Breast epithelium (tissue), 4 donors: Measurements from ENCODE around the gene EBF3. TPM values are rescaled to one million over a fixed set of nuclear protein-coding genes. Genes with fewer than 3 reads are reported as not detected.

ENCODE experiments used
- DNase-seq, 2 donors: peaks; one replicate each; pipeline ENCODE4 v3.0.0-alpha.2; 2019; ENCODE audit warnings: low spot score in 2 of 2
- H3K27ac ChIP-seq, 2 donors: fragments of 200-600 bp; sonication (generic) in 1 of 2; one replicate each; pipeline ENCODE4 v1.5.1; 2016 to 2019; ENCODE audit warnings: mild to moderate bottlenecking in 1 of 2
- H3K27me3 ChIP-seq, 2 donors: fragments of 200-600 bp; sonication (generic) in 1 of 2; one replicate each; pipeline versions ENCODE4 v1.5.1 to v1.6.0; 2017 to 2019; ENCODE audit warnings: control low read depth in 1 of 2, mild to moderate bottlenecking in 1 of 2
- H3K36me3 ChIP-seq: fragments of 200-600 bp; one replicate; pipeline ENCODE4 v1.5.1; 2019
- H3K4me1 ChIP-seq, 2 donors: fragments of 200-600 bp; sonication (generic); one replicate each; pipeline ENCODE4 v1.5.1; 2016 to 2019; ENCODE audit warnings: control low read depth in 1 of 2
- H3K4me3 ChIP-seq, 3 donors: fragments of 200-600 bp; sonication (generic); 1 replicate in 2 of 3; 2 replicates in 1 of 3; pipeline ENCODE4 v1.5.1; 2016 to 2019; ENCODE audit warnings: mild to moderate bottlenecking in 3 of 3, moderate library complexity in 2 of 3
- H3K9me3 ChIP-seq, 2 donors: fragments of 200-600 bp; sonication (generic) in 1 of 2; one replicate each; pipeline ENCODE4 v1.5.1; 2016 to 2019; ENCODE audit warnings: control low read depth in 1 of 2
- POLR2A ChIP-seq: fragments of 450-650 bp; IDR thresholded peaks from one replicate; pipeline ENCODE4 v1.6.1; 2016; ENCODE audit warnings: antibody characterized with exemption, mild to moderate bottlenecking, moderate library complexity
- POLR2AphosphoS5 ChIP-seq, 3 donors: sonication (generic); formaldehyde crosslinking; IDR thresholded peaks; one replicate each; pipeline ENCODE4 v1.6.1; 2017; ENCODE audit warnings: antibody characterized with exemption in 3 of 3
- intact Hi-C: fragments of 100-400 bp; cut with DNase I; formaldehyde crosslinking; loops from one replicate; pipeline ENCODE4 v1.15.1; 2023; ENCODE audit warnings: low total_unique reads
- total RNA-seq, 3 donors: library from RNA; depleted of rRNA; stranded (reverse); fragments of >200 nt; gene quantifications; one replicate each; pipeline ENCODE4 v1.1.0, GENCODE V29; 2016
- TF ChIP-seq, protein P1 (sequence below), 3 donors: fragments of 450-650 bp; IDR thresholded peaks; one replicate each; pipeline ENCODE4 v1.5.1; 2016 to 2017; ENCODE audit warnings: antibody characterized with exemption in 3 of 3, mild to moderate bottlenecking in 3 of 3, moderate library complexity in 3 of 3

Gene EBF3
- total RNA-seq, 3 donors from 2014 or later, result 4.2 to 28.0 (median 6.6) TPM

DNA sequence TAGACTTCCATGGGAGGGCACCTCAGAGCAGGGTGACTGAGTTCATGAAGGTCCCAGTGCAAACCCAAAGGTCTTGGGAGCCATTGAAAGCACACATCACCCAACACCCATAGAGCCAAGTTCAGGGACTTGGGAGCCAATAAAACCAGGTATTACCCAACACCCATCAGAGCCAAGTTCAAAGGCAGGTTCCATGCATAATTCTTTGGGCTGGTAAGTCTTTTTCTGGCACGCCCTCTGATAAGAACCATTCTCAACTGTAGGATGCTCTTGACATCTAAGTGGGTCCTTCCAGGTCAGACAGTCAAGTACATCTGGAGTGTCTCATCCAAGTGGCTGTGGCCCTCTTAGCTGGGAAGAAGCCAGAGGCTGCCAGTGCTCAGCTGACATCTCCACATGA, 63.2 kb downstream of the EBF3 start:
- Histone ChIP-seq H3K9me3 (no peaks in the 10 kb centered on the region), H3K27me3 (peaks cover 0 to 23% of the 10 kb centered on the region in 2 donors), H3K36me3 (no peaks in the 10 kb centered on the region), H3K27ac (no peak overlapping the region), H3K4me1 (no peaks in the 10 kb centered on the region), H3K4me3 (no peak overlapping the region)
- intact Hi-C loops, result no loop called here
- no peak for DNase-seq
- TF ChIP-seq POLR2AphosphoS5 (IDR thresholded peaks at IDR 0.05) (no peak), POLR2A (no peak)
- TF ChIP-seq, protein P1, sequence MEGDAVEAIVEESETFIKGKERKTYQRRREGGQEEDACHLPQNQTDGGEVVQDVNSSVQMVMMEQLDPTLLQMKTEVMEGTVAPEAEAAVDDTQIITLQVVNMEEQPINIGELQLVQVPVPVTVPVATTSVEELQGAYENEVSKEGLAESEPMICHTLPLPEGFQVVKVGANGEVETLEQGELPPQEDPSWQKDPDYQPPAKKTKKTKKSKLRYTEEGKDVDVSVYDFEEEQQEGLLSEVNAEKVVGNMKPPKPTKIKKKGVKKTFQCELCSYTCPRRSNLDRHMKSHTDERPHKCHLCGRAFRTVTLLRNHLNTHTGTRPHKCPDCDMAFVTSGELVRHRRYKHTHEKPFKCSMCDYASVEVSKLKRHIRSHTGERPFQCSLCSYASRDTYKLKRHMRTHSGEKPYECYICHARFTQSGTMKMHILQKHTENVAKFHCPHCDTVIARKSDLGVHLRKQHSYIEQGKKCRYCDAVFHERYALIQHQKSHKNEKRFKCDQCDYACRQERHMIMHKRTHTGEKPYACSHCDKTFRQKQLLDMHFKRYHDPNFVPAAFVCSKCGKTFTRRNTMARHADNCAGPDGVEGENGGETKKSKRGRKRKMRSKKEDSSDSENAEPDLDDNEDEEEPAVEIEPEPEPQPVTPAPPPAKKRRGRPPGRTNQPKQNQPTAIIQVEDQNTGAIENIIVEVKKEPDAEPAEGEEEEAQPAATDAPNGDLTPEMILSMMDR (IDR thresholded peaks at IDR 0.05), result no peak

DNA sequence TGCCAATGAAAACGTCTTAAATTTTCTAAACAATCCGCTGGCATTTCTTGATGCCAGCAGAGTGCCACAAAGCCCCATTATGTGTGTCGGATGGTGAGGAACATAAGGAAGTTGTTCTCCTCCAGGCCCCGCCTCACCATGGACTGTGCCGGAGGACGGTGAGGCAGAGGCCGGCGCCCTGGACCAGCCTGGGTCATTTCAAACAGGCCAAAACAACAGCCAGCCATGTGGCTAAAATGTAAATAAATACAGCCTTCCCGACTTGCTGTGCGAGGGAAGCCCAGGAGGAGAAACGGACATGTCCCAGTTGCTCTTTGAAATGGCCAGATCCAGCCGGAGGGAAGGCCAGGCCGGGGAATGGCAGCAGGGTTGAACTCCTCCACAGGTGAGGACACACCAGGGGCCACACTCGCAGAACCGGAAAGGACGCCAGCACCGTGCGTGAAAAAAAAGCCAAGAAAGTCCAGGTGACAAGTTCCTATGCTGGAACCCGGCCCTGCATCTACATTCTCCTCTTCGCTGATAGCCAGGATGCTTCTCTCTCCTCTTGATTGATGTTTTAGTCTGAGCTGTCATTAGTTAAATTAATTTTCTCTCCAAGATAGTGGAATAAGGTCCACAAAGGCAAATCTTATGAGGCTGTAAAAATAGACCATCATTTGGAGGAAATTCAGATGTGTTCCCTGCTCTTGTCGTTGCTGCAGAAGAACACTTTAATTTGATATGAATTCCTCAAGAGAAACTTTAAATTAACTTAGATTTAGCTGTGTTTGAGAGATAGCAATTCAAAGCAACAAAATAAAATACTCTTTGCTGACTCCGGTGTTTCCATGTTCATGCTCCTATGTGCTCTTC, 64.6 kb downstream of the EBF3 start:
- Histone ChIP-seq H3K9me3 (no peaks in the 10 kb centered on the region), H3K4me3 (no peak overlapping the region), H3K27me3 (peaks cover 0 to 23% of the 10 kb centered on the region in 2 donors), H3K36me3 (no peaks in the 10 kb centered on the region), H3K4me1 (no peaks in the 10 kb centered on the region), H3K27ac (no peak overlapping the region)
- no peak for DNase-seq
- TF ChIP-seq POLR2A (no peak), POLR2AphosphoS5 (IDR thresholded peaks at IDR 0.05) (no peak)
- TF ChIP-seq, protein P1 (IDR thresholded peaks at IDR 0.05), result no peak
- intact Hi-C loops, result loop anchor here (5.0 kb wide), 1 partner anchor 1922 kb away; no protein-coding TSS in a partner anchor

DNA sequence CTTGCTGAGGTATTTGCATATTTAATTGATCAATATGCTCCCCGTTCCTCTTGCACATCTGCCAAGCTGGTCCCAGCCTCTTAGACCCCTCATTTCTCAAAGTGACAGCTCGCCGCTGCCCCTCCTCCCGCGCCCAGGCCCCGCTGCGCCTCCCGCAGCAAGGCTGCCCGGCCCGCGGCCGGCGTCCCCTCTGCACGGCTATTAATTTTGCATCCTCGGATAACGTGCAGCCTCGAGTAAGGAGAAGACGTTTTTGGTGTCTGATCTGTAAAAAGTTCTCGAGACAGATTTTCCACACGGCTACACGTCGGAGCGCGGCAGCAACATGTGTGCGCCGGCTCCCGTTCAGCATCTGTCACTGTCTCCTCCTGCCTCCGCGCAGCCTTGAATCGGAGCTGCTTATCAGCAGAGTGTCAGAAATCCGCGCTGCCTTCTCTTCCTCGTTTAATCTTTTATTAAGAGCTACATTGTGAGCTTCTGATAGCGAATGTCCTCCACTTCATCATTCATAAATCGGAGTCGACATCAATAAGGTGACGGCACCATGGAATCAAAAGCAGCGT, 65.3 kb downstream of the EBF3 start:
- no peaks in the 10 kb centered on the region for H3K4me1 ChIP-seq
- intact Hi-C loops, result loop anchor here (5.0 kb wide), 1 partner anchor 1921 kb away; no protein-coding TSS in a partner anchor
- no peak overlapping the region for H3K27ac ChIP-seq
- H3K4me3 ChIP-seq, result no peak overlapping the region
- TF ChIP-seq POLR2A (no peak), POLR2AphosphoS5 (IDR thresholded peaks at IDR 0.05) (no peak)
- TF ChIP-seq, protein P1 (IDR thresholded peaks at IDR 0.05), result no peak
- H3K9me3 ChIP-seq, result no peaks in the 10 kb centered on the region
- H3K36me3 ChIP-seq, result no peaks in the 10 kb centered on the region
- no peak for DNase-seq
- peaks cover 0 to 23% of the 10 kb centered on the region in 2 donors for H3K27me3 ChIP-seq

DNA sequence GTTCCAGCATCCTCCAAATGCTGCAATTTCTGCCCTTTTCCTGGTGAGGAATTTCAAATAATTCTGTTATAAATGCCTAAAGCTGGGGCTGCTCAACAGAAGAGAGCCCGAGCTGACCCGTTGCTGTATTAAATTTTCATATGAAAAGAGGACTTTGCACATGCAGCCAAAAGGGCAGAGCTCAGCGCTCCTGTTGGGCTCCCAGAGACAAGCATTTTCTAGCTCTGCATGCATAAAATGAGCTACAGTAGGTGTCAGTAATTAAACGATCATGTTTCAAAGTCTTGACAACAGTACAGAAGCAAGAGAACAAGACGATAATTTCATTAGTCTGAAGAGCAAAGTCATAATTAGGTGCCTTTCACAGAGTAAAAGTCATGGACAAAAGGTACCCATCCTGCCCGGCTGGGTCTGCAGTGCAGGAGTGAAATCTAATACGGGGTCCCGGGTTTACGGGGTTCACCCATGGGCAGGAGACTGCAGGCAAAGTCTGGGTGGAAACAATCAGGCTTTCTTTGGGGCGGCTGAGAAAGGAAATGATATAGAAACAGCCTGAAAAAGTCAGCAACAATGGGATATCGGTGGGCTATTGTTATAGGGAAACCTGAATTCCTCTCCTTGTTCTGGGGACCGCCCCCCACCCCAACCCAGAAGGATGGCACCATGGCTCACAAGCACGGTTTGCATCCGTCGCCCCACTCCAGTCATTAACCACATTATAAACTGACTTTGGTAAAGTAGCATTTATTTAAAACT, 66.0 kb downstream of the EBF3 start:
- Histone ChIP-seq H3K4me3 (no peak overlapping the region), H3K4me1 (no peaks in the 10 kb centered on the region), H3K9me3 (no peaks in the 10 kb centered on the region), H3K27me3 (peaks cover 0 to 23% of the 10 kb centered on the region in 2 donors), H3K27ac (no peak overlapping the region), H3K36me3 (no peaks in the 10 kb centered on the region)
- intact Hi-C loops, result loop anchor here (5.0 kb wide), 1 partner anchor 1921 kb away; no protein-coding TSS in a partner anchor
- DNase-seq, result no peak
- TF ChIP-seq POLR2A (no peak), POLR2AphosphoS5 (IDR thresholded peaks at IDR 0.05) (no peak)
- TF ChIP-seq, protein P1 (IDR thresholded peaks at IDR 0.05), result no peak
